K562 (cell line): Measurements from ENCODE around the gene PTGR3. TPM values are rescaled to one million over a fixed set of nuclear protein-coding genes. Genes with fewer than 3 reads are reported as not detected.

Source experiments
- ELK1 ChIP-seq: sonication (generic); formaldehyde crosslinking; IDR thresholded peaks from 2 replicates; pipeline ENCODE4 v1.8.1; 2022; ENCODE audit warnings: missing genetic modification reagents
- GTF2E2 ChIP-seq: fragments of 200-800 bp; sonication (Bioruptor generic); IDR thresholded peaks from 2 replicates; pipeline ENCODE4 v1.6.1; 2016; ENCODE audit warnings: missing genetic modification characterization, missing compliant biosample characterization
- YY1 ChIP-seq, 3 experiments: IDR thresholded peaks; 2 replicates each; pipeline ENCODE4 v1.6.1; 2011; ENCODE audit warnings: low read length in 2 of 3, mild to moderate bottlenecking in 2 of 3, moderate library complexity in 2 of 3, borderline replicate concordance in 1 of 3, control low read depth in 1 of 3, low read depth in 1 of 3; ENCODE audit not compliant: insufficient read depth in 3 of 3, insufficient replicate concordance in 2 of 3, control insufficient read depth in 1 of 3, insufficient read length in 1 of 3; ENCODE audit errors: extremely low read depth in 1 of 3
- ZHX1 ChIP-seq: fragments of 150-350 bp; conservative IDR thresholded peaks from 2 replicates; pipeline ENCODE4 v1.6.1; 2014; ENCODE audit warnings: low read length
- ZNF512 ChIP-seq: IDR thresholded peaks from 2 replicates; pipeline ENCODE4 v1.6.1; 2016; ENCODE audit warnings: missing genetic modification characterization, missing compliant biosample characterization
- polyA plus RNA-seq, 8 experiments: library from polyadenylated mRNA; depleted of rRNA in 4 of 8; stranded (reverse) in 5 of 8; unstranded in 3 of 8; fragments of >200 nt; fragmentation: Nextera tagmentation in 2 of 8; fragmentation: Illumina TruSeq in 1 of 8; extraction: Ambion mirVana in 2 of 8; extraction: Trizol in 1 of 8; gene quantifications; 2 replicates each; pipeline versions ENCODE4 v1.2.1 to v1.2.3, GENCODE V29; 2011 to 2014; ENCODE audit warnings: inconsistent platforms in 1 of 8, missing spikeins in 1 of 8
- total RNA-seq, 7 experiments: library from RNA; depleted of rRNA in 6 of 7; stranded (reverse); fragments of >200 nt in 6 of 7; fragmentation: Illumina TruSeq in 2 of 7; extraction: Trizol in 2 of 7; gene quantifications; 2 replicates each; pipeline versions ENCODE4 v1.2.1 to v1.2.3, GENCODE V29; 2011 to 2021; ENCODE audit warnings: low replicate concordance in 1 of 7

The PTGR3 gene
- total and polyA plus RNA-seq, 9 of the 15 experiments (the other 6 are each of a cell fraction or from before 2014, with no cell fraction given), result 4.1 to 32.3 (median 15.3) TPM

- no peak for TF ChIP-seq YY1 (IDR thresholded peaks at IDR 0.05; ENCODE audit: borderline replicate concordance in 1 of 3, control insufficient read depth in 1 of 3, extremely low read depth in 1 of 3, insufficient read depth in 3 of 3, insufficient read length in 1 of 3, insufficient replicate concordance in 2 of 3, low read depth in 1 of 3, low read length in 2 of 3)
- no peak for TF ChIP-seq ZNF512
- no peak for TF ChIP-seq ELK1 (CRISPR knock-in tag)
- no peak for TF ChIP-seq ZHX1
- TF ChIP-seq GTF2E2 (tag), result no peak
- TF ChIP-seq, all 486 proteins: peak for 0
Observed at GRCh38 chr18:75168619-75169018, 40.3 kb downstream of the PTGR3 start (continued).
